SK-N-SH (cell line): ENCODE data around the gene MON1B. TPM values are rescaled to one million over a fixed set of nuclear protein-coding genes. Genes with fewer than 3 reads are reported as not detected.

Source experiments
- CTCF ChIA-PET: fragments of 300-600, 350-600 bp; formaldehyde crosslinking; extraction: SDS; loops from one replicate; lab custom pipeline; 2021; lab: Yijun Ruan, JAX
- POLR2A ChIA-PET: fragments of 350-600 bp; sonication (Branson Sonifier 250); formaldehyde crosslinking; extraction: SDS; loops from one replicate; lab custom pipeline; 2020; ENCODE audit warnings: antibody characterized with exemption, inconsistent platforms; lab: Yijun Ruan, JAX
- DNase-seq: peaks from one replicate; pipeline ENCODE4 v3.0.0; 2012
- H2AFZ ChIP-seq: fragments of 200-600 bp; sonication (generic); 2 replicates; pipeline ENCODE4 v1.8.1; 2016; ENCODE audit warnings: antibody characterized with exemption, mild to moderate bottlenecking, low read depth
- H3F3A ChIP-seq: fragments of 200-600 bp; sonication (generic); replicated peaks from 2 replicates; pipeline ENCODE3; 2016; ENCODE audit warnings: antibody characterized with exemption, mild to moderate bottlenecking; ENCODE audit not compliant: insufficient read depth
- H3K27ac ChIP-seq, 2 experiments: fragments of 200-500 bp in 1 of 2; fragments of 200-600 bp in 1 of 2; sonication (Bioruptor generic) in 1 of 2; sonication (generic), shearing (Covaris generic) in 1 of 2; 2 replicates each; pipeline versions ENCODE4 v1.5.1 to v1.6.1; 2014 to 2016; ENCODE audit warnings: low read depth in 2 of 2, inconsistent platforms in 1 of 2, low read length in 1 of 2, mild to moderate bottlenecking in 1 of 2, mixed read lengths in 1 of 2
- H3K27me3 ChIP-seq: fragments of 200-600 bp; sonication (generic), shearing (Covaris generic); 2 replicates; pipeline ENCODE4 v1.6.1; 2016; ENCODE audit warnings: mixed run types; ENCODE audit not compliant: insufficient read depth
- H3K36me3 ChIP-seq, 2 experiments: fragments of 200-500 bp in 1 of 2; fragments of 200-600 bp in 1 of 2; sonication (Bioruptor generic) in 1 of 2; sonication (generic) in 1 of 2; replicated peaks in 1 of 2; 2 replicates each; pipeline versions ENCODE3 to v1.5.1; 2014 to 2016; ENCODE audit warnings: low read length in 1 of 2, mild to moderate bottlenecking in 1 of 2; ENCODE audit not compliant: insufficient read depth in 2 of 2, control insufficient read depth in 1 of 2
- H3K4me1 ChIP-seq, 2 experiments: fragments of 200-500 bp in 1 of 2; fragments of 200-600 bp in 1 of 2; sonication (Bioruptor generic) in 1 of 2; sonication (generic), shearing (Covaris generic) in 1 of 2; 2 replicates each; pipeline versions ENCODE4 v1.5.1 to v1.6.1; 2014 to 2016; ENCODE audit warnings: low read depth in 1 of 2, low read length in 1 of 2, mixed run types in 1 of 2; ENCODE audit not compliant: insufficient read depth in 2 of 2, control insufficient read depth in 1 of 2
- H3K4me2 ChIP-seq: fragments of 200-600 bp; sonication (generic), shearing (Covaris generic); 2 replicates; pipeline ENCODE4 v1.6.1; 2017; ENCODE audit warnings: mixed run types
- H3K4me3 ChIP-seq, 2 experiments: fragments of 200-500 bp in 1 of 2; fragments of 200-600 bp in 1 of 2; sonication (Bioruptor generic) in 1 of 2; sonication (generic), shearing (Covaris generic) in 1 of 2; 2 replicates each; pipeline versions ENCODE4 v1.5.1 to v1.8.1; 2014 to 2016; ENCODE audit warnings: low read depth in 2 of 2, inconsistent platforms in 1 of 2, low read length in 1 of 2, mild to moderate bottlenecking in 1 of 2, mixed read lengths in 1 of 2, moderate library complexity in 1 of 2
- H3K79me2 ChIP-seq: fragments of 200-600 bp; sonication (generic); 2 replicates; pipeline ENCODE4 v1.8.1; 2017; ENCODE audit warnings: mild to moderate bottlenecking; ENCODE audit not compliant: insufficient read depth
- H3K9ac ChIP-seq: fragments of 200-600 bp; sonication (generic); 2 replicates; pipeline ENCODE4 v1.6.1; 2017; ENCODE audit warnings: mixed run types
- H3K9me2 ChIP-seq: fragments of 200-600 bp; sonication (generic); 2 replicates; pipeline ENCODE4 v1.6.1; 2017; ENCODE audit warnings: mixed run types
- H3K9me3 ChIP-seq: fragments of 200-600 bp; sonication (generic); 2 replicates; pipeline ENCODE4 v1.6.1; 2017; ENCODE audit warnings: mixed run types, mild to moderate bottlenecking, moderate library complexity
- H4K20me1 ChIP-seq: fragments of 200-600 bp; sonication (generic); 2 replicates; pipeline ENCODE4 v1.6.1; 2017; ENCODE audit warnings: mild to moderate bottlenecking, mixed run types; ENCODE audit not compliant: insufficient read depth
- CHD2 ChIP-seq: fragments of 150-350 bp; IDR thresholded peaks from 2 replicates; pipeline ENCODE4 v1.6.1; 2018; ENCODE audit warnings: low read length; ENCODE audit not compliant: partially characterized antibody
- CTCF ChIP-seq: fragments of 200-600 bp; sonication (generic); IDR thresholded peaks from 2 replicates; pipeline ENCODE4 v1.6.1; 2017; ENCODE audit warnings: antibody characterized with exemption, mild to moderate bottlenecking, moderate library complexity
- EP300 ChIP-seq, 2 experiments: IDR thresholded peaks; 2 replicates each; pipeline versions ENCODE4 v1.4.0 to v1.6.1; 2012; ENCODE audit warnings: borderline replicate concordance in 1 of 2, low read depth in 1 of 2, low read length in 1 of 2
- MEF2A ChIP-seq: IDR thresholded peaks from 2 replicates; pipeline ENCODE4 v1.4.0; 2012; ENCODE audit warnings: low read depth, borderline replicate concordance
- MXI1 ChIP-seq: IDR thresholded peaks from 2 replicates; pipeline ENCODE4 v1.6.1; 2012; ENCODE audit warnings: mild to moderate bottlenecking, low read depth, low read length, improper control_type of control experiment
- RAD21 ChIP-seq: IDR thresholded peaks from 2 replicates; pipeline ENCODE4 v1.6.1; 2012; ENCODE audit warnings: mild to moderate bottlenecking, low read length
- RFX5 ChIP-seq: IDR thresholded peaks from 2 replicates; pipeline ENCODE4 v1.6.1; 2012; ENCODE audit warnings: mild to moderate bottlenecking, improper control_type of control experiment, low read length
- SIN3A ChIP-seq: IDR thresholded peaks from 2 replicates; pipeline ENCODE4 v1.6.1; 2012; ENCODE audit warnings: low read depth, mild to moderate bottlenecking, low read length, moderate library complexity, borderline replicate concordance
- SMC3 ChIP-seq: IDR thresholded peaks from 2 replicates; pipeline ENCODE4 v1.6.1; 2012; ENCODE audit warnings: low read depth, low read length, improper control_type of control experiment
- USF2 ChIP-seq: fragments of 150-350 bp; IDR thresholded peaks from 2 replicates; pipeline ENCODE4 v1.6.1; 2017; ENCODE audit warnings: antibody characterized with exemption, low read length, low read depth, borderline replicate concordance
- YY1 ChIP-seq: IDR thresholded peaks from 2 replicates; pipeline ENCODE4 v1.4.0; 2012; ENCODE audit warnings: low read depth, mild to moderate bottlenecking
- WGBS: methylation state at CpG from one replicate; pipeline ENCODE4 v1.1.6; 2017; ENCODE audit warnings: low lambda C conversion rate; 5-methylcytosine and 5-hydroxymethylcytosine counted together
- polyA plus RNA-seq, 3 experiments: library from polyadenylated mRNA; depleted of rRNA; stranded (reverse); fragments of >200 nt; gene quantifications; 2 replicates each; pipeline ENCODE4 v1.2.3, GENCODE V29; 2012

Gene MON1B
- polyA plus RNA-seq, 1 of the 3 experiments (the other 2 are of a cell fraction): 16.9 TPM

GRCh38 chr16:77168901-77169300 lies 22.1 kb upstream of the MON1B start:
- POLR2A ChIA-PET: no interaction called here
- H3K27ac ChIP-seq: no peak overlapping the region
- no peak for DNase-seq
- CTCF ChIA-PET: interaction anchor here (0.6 to 5.0 kb wide), 20 partner anchors 10 to 1386 kb away, joined by 3 to 84 read pairs (median 4); partner anchors contain the start of gene CNTNAP4
- WGBS: 62% methylated on average over 4 of the region's 4 CpGs
- no peak overlapping the region for H2AFZ ChIP-seq
- no peaks in the 10 kb centered on the region for H3K79me2 ChIP-seq
- no peaks in the 10 kb centered on the region for H3K36me3 ChIP-seq
- H4K20me1 ChIP-seq: no peaks in the 10 kb centered on the region
- H3K4me2 ChIP-seq: no peak overlapping the region
- no peaks in the 10 kb centered on the region for H3K4me1 ChIP-seq
- H3K27me3 ChIP-seq: no peaks in the 10 kb centered on the region
- no peaks in the 10 kb centered on the region for H3K9me3 ChIP-seq
- H3F3A ChIP-seq: no peaks in the 10 kb centered on the region
- H3K4me3 ChIP-seq: no peak overlapping the region
- no peak overlapping the region for H3K9ac ChIP-seq
- H3K9me2 ChIP-seq: no peaks in the 10 kb centered on the region
- TF ChIP-seq CHD2: no peak
- TF ChIP-seq, all 33 proteins: peak for 0

GRCh38 chr16:77169650-77170236 lies 21.2 kb upstream of the MON1B start:
- TF ChIP-seq SIN3A (no peak), SMC3 (peak; percentile 54), MXI1 (no peak), USF2 (no peak), CTCF (peak; percentile 75), RFX5 (no peak), RAD21 (peak; percentile 84), YY1 (no peak), EP300 (IDR thresholded peaks at IDR 0.05; ENCODE audit: borderline replicate concordance in 1 of 2, low read depth in 1 of 2, low read length in 1 of 2) (no peak), MEF2A (no peak)
- H3K27ac ChIP-seq: no peak overlapping the region
- no peaks in the 10 kb centered on the region for H3K9me3 ChIP-seq
- no peaks in the 10 kb centered on the region for H3K27me3 ChIP-seq
- no peaks in the 10 kb centered on the region for H4K20me1 ChIP-seq
- H3K36me3 ChIP-seq: no peaks in the 10 kb centered on the region
- POLR2A ChIA-PET: no interaction called here
- no peaks in the 10 kb centered on the region for H3F3A ChIP-seq
- no peaks in the 10 kb centered on the region for H3K9me2 ChIP-seq
- no peaks in the 10 kb centered on the region for H3K79me2 ChIP-seq
- 9% methylated on average over 6 of the region's 6 CpGs for WGBS
- CTCF ChIA-PET: interaction anchor here (0.6 to 5.0 kb wide), 43 partner anchors 7 to 1719 kb away, joined by 3 to 84 read pairs (median 4); partner anchors contain the start of gene CNTNAP4
- no peak overlapping the region for H3K4me2 ChIP-seq
- DNase-seq: peak; percentile 45
- no peaks in the 10 kb centered on the region for H3K4me1 ChIP-seq
- no peak overlapping the region for H3K9ac ChIP-seq
- H3K4me3 ChIP-seq: no peak overlapping the region; a peak in 1 of 4 replicates
- H2AFZ ChIP-seq: no peak overlapping the region
